Spleen (tissue), 11 donors: ENCODE results near the gene C3orf20. TPM values are rescaled to one million over a fixed set of nuclear protein-coding genes. Genes with fewer than 3 reads are reported as not detected.
A peak's percentile ranks its signal among the peaks of the same experiment; 100 is the strongest.

Experiments
- DNase-seq: peaks from one replicate; pipeline ENCODE4 v3.0.0-alpha.2; 2020
- H3K27ac ChIP-seq, 8 donors: fragments of 200-600 bp; sonication (generic) in 7 of 8; 1 replicate in 4 of 8; 2 replicates in 4 of 8; pipeline versions ENCODE4 v1.5.0 to v1.8.0; 2016 to 2021; ENCODE audit warnings: inconsistent platforms in 4 of 8, mild to moderate bottlenecking in 4 of 8, moderate library complexity in 1 of 8
- H3K27me3 ChIP-seq, 7 donors: fragments of 200-600 bp; sonication (generic) in 6 of 7; replicated peaks in 1 of 7; 1 replicate in 4 of 7; 2 replicates in 3 of 7; pipeline versions ENCODE4 v1.5.0 to v1.8.0; 2016 to 2021; ENCODE audit warnings: inconsistent platforms in 3 of 7, mild to moderate bottlenecking in 1 of 7
- H3K36me3 ChIP-seq, 6 donors: fragments of 200-600 bp; sonication (generic) in 5 of 6; 1 replicate in 4 of 6; 2 replicates in 2 of 6; pipeline versions ENCODE4 v1.5.0 to v1.8.0; 2016 to 2021; ENCODE audit warnings: inconsistent platforms in 2 of 6
- H3K4me1 ChIP-seq, 6 donors: fragments of 200-600 bp; sonication (generic) in 5 of 6; 1 replicate in 3 of 6; 2 replicates in 3 of 6; pipeline versions ENCODE4 v1.5.0 to v1.8.0; 2016 to 2021; ENCODE audit warnings: inconsistent platforms in 3 of 6
- H3K4me3 ChIP-seq, 8 donors: fragments of 200-600 bp; sonication (generic) in 7 of 8; 1 replicate in 4 of 8; 2 replicates in 4 of 8; pipeline versions ENCODE4 v1.5.0 to v1.8.0; 2016 to 2021; ENCODE audit warnings: inconsistent platforms in 4 of 8, mild to moderate bottlenecking in 4 of 8, moderate library complexity in 2 of 8
- H3K9me3 ChIP-seq, 8 donors: fragments of 200-600 bp; sonication (generic) in 7 of 8; 1 replicate in 4 of 8; 2 replicates in 4 of 8; pipeline versions ENCODE4 v1.5.0 to v1.8.0; 2016 to 2021; ENCODE audit warnings: inconsistent platforms in 4 of 8
- POLR2A ChIP-seq, 3 donors: fragments of 450-650 bp; IDR thresholded peaks; one replicate each; pipeline ENCODE4 v1.5.1; 2017; ENCODE audit warnings: antibody characterized with exemption in 3 of 3, mild to moderate bottlenecking in 1 of 3
- POLR2AphosphoS5 ChIP-seq, 3 donors: sonication (generic); formaldehyde crosslinking; IDR thresholded peaks; one replicate each; pipeline ENCODE4 v1.5.1; 2017; ENCODE audit warnings: antibody characterized with exemption in 3 of 3
- WGBS, 5 donors: extraction: QIAGEN DNeasy Blood & Tissue Kit in 3 of 5; methylation state at CpG; one replicate each; pipeline versions ENCODE4 v1.1.5 to v1.1.7; 2013 to 2018; 5-methylcytosine and 5-hydroxymethylcytosine counted together
- intact Hi-C: fragments of 100-400 bp; cut with DNase I; formaldehyde crosslinking; loops from one replicate; pipeline ENCODE4 v1.15.0; 2023; ENCODE audit warnings: low total_unique reads
- polyA plus RNA-seq, 3 donors: library from polyadenylated mRNA; stranded (reverse); fragments of 200-250 nt; gene quantifications; one replicate each; pipeline ENCODE4 v1.2.1, GENCODE V29; 2013
- total RNA-seq, 7 donors: library from RNA; depleted of rRNA in 3 of 7; stranded (reverse); fragments of >200 nt in 3 of 7; fragmentation: NEBNext Ultra II Directional in 4 of 7; extraction: Animal tissue kit (Norgen Biotek cat#: 25700) in 4 of 7; gene quantifications; one replicate each; pipeline versions ENCODE4 v1.1.0 to v1.2.1, GENCODE V29; 2016 to 2021
- TF ChIP-seq, protein P1 (sequence below), 11 experiments: fragments of 200-600 bp in 7 of 11; fragments of 450-650 bp in 4 of 11; sonication (generic) in 4 of 11; IDR thresholded peaks in 8 of 11; conservative IDR thresholded peaks in 3 of 11; 1 replicate in 7 of 11; 2 replicates in 4 of 11; pipeline versions ENCODE4 v1.4.0 to v1.8.0; 2016 to 2021; ENCODE audit warnings: antibody characterized with exemption in 11 of 11, inconsistent platforms in 4 of 11, mild to moderate bottlenecking in 1 of 11
- donor health status: healthy with polysubstance abuse.
- donor health status: DM: no; HTN: no; CAD: no; lungs with moderate emphysema.
- donor health status: DM: no; HTN: no; CAD: no.
- donor health status: Bipolar disorder and iron deficiency.
- donor health status: healthy.
- donor health status: DM: no; HTN: no; CAD: no.
- donor health status: DM: yes; HTN: yes; CAD: no.

The C3orf20 gene
- total and polyA plus RNA-seq, 10 donors: 0.17 to 1.1 (median 0.30) TPM; not detected in 3

DNA sequence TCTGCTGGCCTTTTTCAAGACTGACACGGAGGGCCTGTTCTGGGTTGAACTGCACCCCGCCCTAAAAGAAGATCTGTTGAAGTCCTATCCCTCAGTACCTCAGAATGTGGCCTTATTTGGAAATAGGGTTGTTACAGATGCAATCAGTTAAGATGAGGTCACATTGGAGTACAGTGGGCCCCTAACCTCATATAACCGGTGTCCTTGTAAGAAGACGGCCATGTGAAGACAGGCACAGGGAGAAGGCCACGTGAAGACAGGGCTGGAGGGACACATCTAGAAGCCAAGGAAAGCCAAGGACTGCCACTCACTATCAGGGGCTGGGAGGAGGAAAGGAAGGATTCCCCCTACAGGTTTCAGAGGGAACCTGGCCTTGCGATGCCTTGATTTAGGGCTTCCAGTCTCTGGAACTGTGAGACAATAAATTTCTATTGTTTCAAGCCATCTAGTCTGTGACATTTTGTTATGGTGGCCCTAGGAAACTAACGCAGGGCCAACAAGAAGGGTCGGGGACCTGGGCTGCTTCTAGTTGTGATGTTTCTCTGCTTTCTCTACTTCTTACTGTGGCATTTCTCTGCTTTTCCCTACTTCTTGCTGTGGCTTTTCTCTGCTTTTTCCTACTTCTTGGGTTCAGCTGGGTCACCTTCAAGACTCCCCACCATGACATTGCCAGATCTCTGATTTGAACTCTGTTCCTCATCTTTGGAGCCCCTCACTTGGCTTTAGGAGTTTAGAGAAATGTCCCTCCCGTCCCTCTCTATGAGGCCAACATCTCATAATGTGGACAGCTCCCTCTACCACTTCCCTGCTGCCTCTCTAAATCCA is 28.1 kb upstream of the C3orf20 start:
- H3K27me3 ChIP-seq: peaks cover 0 to under 1% (median 0%) of the 10 kb centered on the region in 7 donors
- H3K4me3 ChIP-seq: no peak overlapping the region
- no peak overlapping the region for H3K27ac ChIP-seq
- 75 to 89% (median 83%) methylated on average over 9 of the region's 9 CpGs for WGBS, 5 donors
- no peaks in the 10 kb centered on the region for H3K36me3 ChIP-seq
- no peaks in the 10 kb centered on the region for H3K9me3 ChIP-seq
- intact Hi-C loops: no loop called here
- peaks cover 0 to 30% (median 17%) of the 10 kb centered on the region in 6 donors for H3K4me1 ChIP-seq
- TF ChIP-seq POLR2AphosphoS5 (IDR thresholded peaks at IDR 0.05): no peak
- TF ChIP-seq, protein P1, sequence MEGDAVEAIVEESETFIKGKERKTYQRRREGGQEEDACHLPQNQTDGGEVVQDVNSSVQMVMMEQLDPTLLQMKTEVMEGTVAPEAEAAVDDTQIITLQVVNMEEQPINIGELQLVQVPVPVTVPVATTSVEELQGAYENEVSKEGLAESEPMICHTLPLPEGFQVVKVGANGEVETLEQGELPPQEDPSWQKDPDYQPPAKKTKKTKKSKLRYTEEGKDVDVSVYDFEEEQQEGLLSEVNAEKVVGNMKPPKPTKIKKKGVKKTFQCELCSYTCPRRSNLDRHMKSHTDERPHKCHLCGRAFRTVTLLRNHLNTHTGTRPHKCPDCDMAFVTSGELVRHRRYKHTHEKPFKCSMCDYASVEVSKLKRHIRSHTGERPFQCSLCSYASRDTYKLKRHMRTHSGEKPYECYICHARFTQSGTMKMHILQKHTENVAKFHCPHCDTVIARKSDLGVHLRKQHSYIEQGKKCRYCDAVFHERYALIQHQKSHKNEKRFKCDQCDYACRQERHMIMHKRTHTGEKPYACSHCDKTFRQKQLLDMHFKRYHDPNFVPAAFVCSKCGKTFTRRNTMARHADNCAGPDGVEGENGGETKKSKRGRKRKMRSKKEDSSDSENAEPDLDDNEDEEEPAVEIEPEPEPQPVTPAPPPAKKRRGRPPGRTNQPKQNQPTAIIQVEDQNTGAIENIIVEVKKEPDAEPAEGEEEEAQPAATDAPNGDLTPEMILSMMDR (IDR thresholded peaks at IDR 0.05 in 8 of 11, conservative IDR thresholded peaks at IDR 0.05 in 3 of 11): no peak
- TF ChIP-seq POLR2A (IDR thresholded peaks at IDR 0.05): no peak
- no peak for DNase-seq

DNA sequence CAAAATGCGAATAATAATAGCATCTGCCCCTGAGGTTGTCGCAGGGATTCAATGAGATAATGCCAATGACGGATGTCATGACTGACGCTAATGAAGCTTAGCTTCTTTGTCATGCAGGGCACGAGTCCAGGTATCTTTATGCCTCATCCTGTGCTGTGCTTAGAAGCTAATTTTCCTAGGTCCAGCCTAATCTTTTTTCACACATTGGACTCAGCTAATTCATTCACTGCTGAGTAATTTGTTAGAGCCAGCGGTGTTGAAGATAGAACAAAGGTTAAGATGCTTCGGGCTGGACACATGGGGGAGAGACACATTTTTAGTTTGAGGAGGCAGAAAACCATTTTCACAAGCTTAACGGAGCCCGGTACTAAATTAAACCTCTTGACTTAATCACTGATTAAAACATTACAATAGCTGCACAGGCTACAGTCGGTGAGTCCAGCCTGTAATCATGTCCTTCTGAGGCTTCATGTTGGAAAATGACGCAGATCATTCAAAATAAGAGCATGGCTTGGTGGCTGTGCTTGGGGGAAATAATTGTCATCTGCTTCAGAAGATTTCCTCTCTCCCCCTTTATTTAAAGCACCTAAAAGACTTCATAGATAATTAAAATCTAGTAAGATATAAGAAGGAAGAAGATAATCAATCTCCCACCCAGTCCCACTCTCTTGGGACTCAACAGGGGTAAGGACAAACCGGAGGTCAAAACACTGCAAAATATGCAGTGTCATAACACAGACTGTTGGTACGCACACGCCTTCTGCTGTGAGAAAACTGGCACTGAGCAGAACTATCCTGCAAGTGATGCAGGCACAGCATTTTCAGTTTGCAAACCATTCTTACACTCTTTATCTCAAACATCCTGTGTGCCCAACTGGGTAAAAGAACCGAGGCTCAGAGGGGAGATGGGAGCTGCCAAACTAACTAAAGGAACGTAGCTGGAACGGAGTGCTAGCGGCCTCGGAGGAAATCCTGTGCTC is 26.7 kb upstream of the C3orf20 start:
- Histone ChIP-seq H3K4me1 (peaks cover 9 to 44% (median 29%) of the 10 kb centered on the region in 6 donors), H3K27ac (peak overlapping the region in 6 of 8 donors; percentile 3 to 47 (median 30)), H3K36me3 (no peaks in the 10 kb centered on the region), H3K27me3 (no peaks in the 10 kb centered on the region), H3K4me3 (no peak overlapping the region), H3K9me3 (no peaks in the 10 kb centered on the region)
- DNase-seq: no peak
- intact Hi-C loops: no loop called here
- 58 to 67% (median 63%) methylated on average over 19 of the region's 19 CpGs for WGBS, 5 donors
- no peak for TF ChIP-seq POLR2AphosphoS5 (IDR thresholded peaks at IDR 0.05)
- TF ChIP-seq, protein P1 (IDR thresholded peaks at IDR 0.05 in 8 of 11, conservative IDR thresholded peaks at IDR 0.05 in 3 of 11): no peak
- no peak for TF ChIP-seq POLR2A (IDR thresholded peaks at IDR 0.05)

DNA sequence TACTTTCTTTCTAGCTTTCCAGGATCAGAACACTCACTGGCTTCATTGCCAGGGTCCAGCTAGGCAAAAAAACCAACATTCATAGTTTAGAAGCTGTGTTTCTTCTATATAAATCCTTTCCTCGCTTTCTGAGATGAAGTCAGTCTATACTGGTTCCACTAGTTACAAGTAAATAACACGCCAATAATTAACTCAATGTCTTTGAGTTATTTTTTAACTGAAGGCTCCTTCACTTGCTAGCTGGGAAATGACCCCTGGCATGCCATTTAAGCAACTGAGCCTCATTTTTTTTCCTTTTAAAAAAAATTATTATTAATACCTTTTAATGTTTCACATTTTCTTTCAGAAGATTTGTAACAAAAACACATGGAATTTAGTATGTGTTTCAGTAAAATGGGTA is 25.5 kb upstream of the C3orf20 start:
- TF ChIP-seq, protein P1 (IDR thresholded peaks at IDR 0.05 in 8 of 11, conservative IDR thresholded peaks at IDR 0.05 in 3 of 11): no peak
- TF ChIP-seq POLR2AphosphoS5 (IDR thresholded peaks at IDR 0.05) (no peak), POLR2A (IDR thresholded peaks at IDR 0.05) (no peak)
- Histone ChIP-seq H3K4me3 (no peak overlapping the region), H3K36me3 (peaks cover 0 to 8% (median 1%) of the 10 kb centered on the region in 6 donors), H3K9me3 (no peaks in the 10 kb centered on the region), H3K27me3 (no peaks in the 10 kb centered on the region), H3K4me1 (peaks cover 18 to 56% (median 40%) of the 10 kb centered on the region in 6 donors), H3K27ac (peak overlapping the region in 2 of 8 donors; percentile 22 to 37)
- WGBS, 5 donors: 92 to 100% (median 95%) methylated on average over 2 of the region's 2 CpGs
- intact Hi-C loops: no loop called here
- DNase-seq: no peak
